Measurements from ENCODE around the gene MEGF8. TPM values are rescaled to one million over a fixed set of nuclear protein-coding genes. Genes with fewer than 3 reads are reported as not detected.

MEGF8 gene
- total and polyA plus RNA-seq, 10 of the 15 experiments (the other 5 are each of a cell fraction or from before 2014, with no cell fraction given): 0.43 to 12.8 (median 2.7) TPM

DNA sequence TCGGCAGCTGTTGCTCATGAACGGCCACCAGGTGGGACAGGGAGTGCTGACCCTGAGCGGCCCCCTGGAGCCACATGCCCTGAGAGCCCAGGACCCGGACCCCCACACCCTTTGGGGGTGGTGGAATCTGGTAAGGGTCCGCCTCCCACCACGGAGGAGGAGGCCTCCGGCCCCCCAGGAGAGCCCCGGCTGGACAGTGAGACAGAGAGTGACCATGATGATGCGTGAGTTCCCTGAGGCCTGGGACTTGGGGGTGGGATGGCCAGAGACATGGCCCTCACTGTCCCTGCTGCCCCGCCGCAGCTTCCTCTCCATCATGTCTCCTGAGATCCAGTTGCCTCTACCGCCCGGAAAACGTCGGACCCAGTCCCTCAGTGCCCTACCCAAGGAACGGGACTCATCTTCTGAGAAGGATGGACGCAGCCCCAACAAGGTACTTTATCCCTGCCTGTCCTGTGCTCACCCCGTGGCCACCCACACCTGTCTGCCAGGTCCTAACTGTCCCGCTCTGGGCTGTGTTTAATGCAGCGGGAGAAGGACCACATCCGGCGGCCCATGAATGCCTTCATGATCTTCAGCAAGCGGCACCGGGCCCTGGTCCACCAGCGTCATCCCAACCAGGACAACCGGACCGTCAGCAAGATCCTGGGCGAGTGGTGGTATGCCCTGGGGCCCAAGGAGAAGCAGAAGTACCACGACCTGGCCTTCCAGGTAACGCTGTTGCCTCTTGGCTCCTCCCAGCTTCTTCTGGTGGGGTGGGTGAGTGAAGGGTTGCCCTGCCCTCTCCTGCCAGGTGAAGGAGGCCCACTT, 38.2 kb upstream of the MEGF8 start:
- no peak for ATAC-seq
- no peak overlapping the region for H3K4me2 ChIP-seq (ENCODE audit: control insufficient read depth, insufficient read depth)
- no peak overlapping the region for H2AFZ ChIP-seq (ENCODE audit: control insufficient read depth, low read depth, low read length)
- no peaks in the 10 kb centered on the region for H3K9me3 ChIP-seq (replicated peaks; ENCODE audit: control insufficient read depth, insufficient read depth, low read length)
- no peaks in the 10 kb centered on the region for H3K27me3 ChIP-seq (replicated peaks in 1 of 2; ENCODE audit: control insufficient read depth in 2 of 2, insufficient read depth in 2 of 2, low read length in 1 of 2)
- H3K79me2 ChIP-seq (ENCODE audit: control insufficient read depth, insufficient read depth, low read length): peaks cover 21% of the 10 kb centered on the region
- SMC1A ChIA-PET (ENCODE audit: uncharacterized antibody, unreplicated experiment): no interaction called here
- POLR2A ChIA-PET: interaction anchor here (0.8 kb wide), 1 partner anchor 9 kb away, joined by 3 read pairs; no protein-coding TSS in a partner anchor
- WGBS (ENCODE audit: insufficient coverage, insufficient replicate concordance, low lambda C conversion rate, missing lambda C conversion rate): 93% methylated on average over 30 of the region's 30 CpGs
- TF ChIP-seq CREM (IDR thresholded peaks at IDR 0.05; ENCODE audit: low read depth) (no peak), E2F4 (IDR thresholded peaks at IDR 0.05; ENCODE audit: low read depth, low read length) (no peak), CBX5 (IDR thresholded peaks at IDR 0.05; ENCODE audit: low read depth) (no peak), ZSCAN29 (IDR thresholded peaks at IDR 0.05) (no peak), HDAC6 (IDR thresholded peaks at IDR 0.05; ENCODE audit: unreplicated experiment) (no peak), WRNIP1 (IDR thresholded peaks at IDR 0.05; ENCODE audit: borderline replicate concordance, low read depth, low read length) (no peak), SMAD1 (IDR thresholded peaks at IDR 0.05; ENCODE audit: low read depth, partially characterized antibody) (no peak), CEBPB (IDR thresholded peaks at IDR 0.05; ENCODE audit: borderline replicate concordance in 1 of 2, low read depth in 2 of 2, low read length in 2 of 2) (no peak), DPF2 (IDR thresholded peaks at IDR 0.05) (no peak), ZNF274 (IDR thresholded peaks at IDR 0.05; ENCODE audit: insufficient read depth, insufficient read length) (no peak), CHD4 (IDR thresholded peaks at IDR 0.05) (no peak), KAT2A (conservative IDR thresholded peaks at IDR 0.05; ENCODE audit: control insufficient read depth, low read depth, low read length) (no peak), MTA3 (IDR thresholded peaks at IDR 0.05; ENCODE audit: borderline replicate concordance, low read length) (no peak), MEF2B (IDR thresholded peaks at IDR 0.05; ENCODE audit: partially characterized antibody, poor library complexity, severe bottlenecking) (no peak)
- TF ChIP-seq, protein P1, sequence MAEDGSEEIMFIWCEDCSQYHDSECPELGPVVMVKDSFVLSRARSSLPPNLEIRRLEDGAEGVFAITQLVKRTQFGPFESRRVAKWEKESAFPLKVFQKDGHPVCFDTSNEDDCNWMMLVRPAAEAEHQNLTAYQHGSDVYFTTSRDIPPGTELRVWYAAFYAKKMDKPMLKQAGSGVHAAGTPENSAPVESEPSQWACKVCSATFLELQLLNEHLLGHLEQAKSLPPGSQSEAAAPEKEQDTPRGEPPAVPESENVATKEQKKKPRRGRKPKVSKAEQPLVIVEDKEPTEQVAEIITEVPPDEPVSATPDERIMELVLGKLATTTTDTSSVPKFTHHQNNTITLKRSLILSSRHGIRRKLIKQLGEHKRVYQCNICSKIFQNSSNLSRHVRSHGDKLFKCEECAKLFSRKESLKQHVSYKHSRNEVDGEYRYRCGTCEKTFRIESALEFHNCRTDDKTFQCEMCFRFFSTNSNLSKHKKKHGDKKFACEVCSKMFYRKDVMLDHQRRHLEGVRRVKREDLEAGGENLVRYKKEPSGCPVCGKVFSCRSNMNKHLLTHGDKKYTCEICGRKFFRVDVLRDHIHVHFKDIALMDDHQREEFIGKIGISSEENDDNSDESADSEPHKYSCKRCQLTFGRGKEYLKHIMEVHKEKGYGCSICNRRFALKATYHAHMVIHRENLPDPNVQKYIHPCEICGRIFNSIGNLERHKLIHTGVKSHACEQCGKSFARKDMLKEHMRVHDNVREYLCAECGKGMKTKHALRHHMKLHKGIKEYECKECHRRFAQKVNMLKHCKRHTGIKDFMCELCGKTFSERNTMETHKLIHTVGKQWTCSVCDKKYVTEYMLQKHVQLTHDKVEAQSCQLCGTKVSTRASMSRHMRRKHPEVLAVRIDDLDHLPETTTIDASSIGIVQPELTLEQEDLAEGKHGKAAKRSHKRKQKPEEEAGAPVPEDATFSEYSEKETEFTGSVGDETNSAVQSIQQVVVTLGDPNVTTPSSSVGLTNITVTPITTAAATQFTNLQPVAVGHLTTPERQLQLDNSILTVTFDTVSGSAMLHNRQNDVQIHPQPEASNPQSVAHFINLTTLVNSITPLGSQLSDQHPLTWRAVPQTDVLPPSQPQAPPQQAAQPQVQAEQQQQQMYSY (CRISPR knock-in tag; IDR thresholded peaks at IDR 0.05): no peak
- TF ChIP-seq, protein P2, sequence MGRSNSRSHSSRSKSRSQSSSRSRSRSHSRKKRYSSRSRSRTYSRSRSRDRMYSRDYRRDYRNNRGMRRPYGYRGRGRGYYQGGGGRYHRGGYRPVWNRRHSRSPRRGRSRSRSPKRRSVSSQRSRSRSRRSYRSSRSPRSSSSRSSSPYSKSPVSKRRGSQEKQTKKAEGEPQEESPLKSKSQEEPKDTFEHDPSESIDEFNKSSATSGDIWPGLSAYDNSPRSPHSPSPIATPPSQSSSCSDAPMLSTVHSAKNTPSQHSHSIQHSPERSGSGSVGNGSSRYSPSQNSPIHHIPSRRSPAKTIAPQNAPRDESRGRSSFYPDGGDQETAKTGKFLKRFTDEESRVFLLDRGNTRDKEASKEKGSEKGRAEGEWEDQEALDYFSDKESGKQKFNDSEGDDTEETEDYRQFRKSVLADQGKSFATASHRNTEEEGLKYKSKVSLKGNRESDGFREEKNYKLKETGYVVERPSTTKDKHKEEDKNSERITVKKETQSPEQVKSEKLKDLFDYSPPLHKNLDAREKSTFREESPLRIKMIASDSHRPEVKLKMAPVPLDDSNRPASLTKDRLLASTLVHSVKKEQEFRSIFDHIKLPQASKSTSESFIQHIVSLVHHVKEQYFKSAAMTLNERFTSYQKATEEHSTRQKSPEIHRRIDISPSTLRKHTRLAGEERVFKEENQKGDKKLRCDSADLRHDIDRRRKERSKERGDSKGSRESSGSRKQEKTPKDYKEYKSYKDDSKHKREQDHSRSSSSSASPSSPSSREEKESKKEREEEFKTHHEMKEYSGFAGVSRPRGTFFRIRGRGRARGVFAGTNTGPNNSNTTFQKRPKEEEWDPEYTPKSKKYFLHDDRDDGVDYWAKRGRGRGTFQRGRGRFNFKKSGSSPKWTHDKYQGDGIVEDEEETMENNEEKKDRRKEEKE (IDR thresholded peaks at IDR 0.05): no peak
- RAD21 ChIA-PET (ENCODE audit: unreplicated experiment): no interaction called here
- H4K20me1 ChIP-seq (ENCODE audit: control insufficient read depth, insufficient read depth): no peaks in the 10 kb centered on the region; the same call in 1 of the 2 replicates
- CTCF ChIA-PET: interaction anchor here (0.6 to 1.7 kb wide), 3 partner anchors 9 to 102 kb away, joined by 3 to 4 read pairs (median 4); no protein-coding TSS in a partner anchor
- peaks cover 27% of the 10 kb centered on the region for H3K4me1 ChIP-seq (ENCODE audit: control insufficient read depth, insufficient read depth, low read length)
- no peak overlapping the region for H3K4me3 ChIP-seq
- no peak for FAIRE-seq
- no peak overlapping the region for H3K27ac ChIP-seq (ENCODE audit: control insufficient read depth, insufficient read depth)
- intact Hi-C loops (cut with micrococcal nuclease; ENCODE audit: unreplicated experiment) (no loop called here), in situ Hi-C loops (cut with MboI) (no loop called here)
- H3K9ac ChIP-seq (ENCODE audit: control insufficient read depth, insufficient read depth, low read length): no peak overlapping the region
- DNase-seq (ENCODE audit: low read depth, low spot score): no peak
- no TSS peak for BruUV-seq (replicated peaks)
- peaks cover 19 to 26% of the 10 kb centered on the region in 2 experiments for H3K36me3 ChIP-seq (ENCODE audit: control insufficient read depth in 2 of 2, insufficient read depth in 2 of 2, low read length in 1 of 2)

All from GM12878 (cell line).